ENCODE data around the gene ANKMY2. TPM values are rescaled to one million over a fixed set of nuclear protein-coding genes. Genes with fewer than 3 reads are reported as not detected.
"Not testable (repeated sequence)": the region's sequence is repeated elsewhere in the genome, so short reads cannot be mapped to it uniquely, and the experiment has no call there.

ANKMY2 gene
- 10 to 100 TPM in 5 of 6 donors, 1 to 10 TPM in 1; 7.6 to 19.8 (median 14.7) TPM for polyA plus RNA-seq (ENCODE audit: low read depth in 6 of 6)

- Mint-ChIP-seq H3K36me3 (peaks cover 0 to 3% of the 10 kb centered on the region in 2 donors), H3K27me3 (no peaks in the 10 kb centered on the region), H3K9me3 (no peaks in the 10 kb centered on the region), H3K4me3 (peak within 1 kb of the TSS; percentile 92 to 100 (median 100)), H3K4me1 (peaks cover 47 to 73% (median 50%) of the 10 kb centered on the region in 3 donors), H3K27ac (peak within 1 kb of the TSS; percentile 92 to 99 (median 98))
- ATAC-seq (ENCODE audit: low read depth in 2 of 2), result peak; percentile 86 to 87
- peak; percentile 92 for DNase-seq
These were observed at the start of gene ANKMY2, which contains the start of gene BZW2 for GRCh38 chr7:16645593-16646471. Gene ANKMY2, minus strand, starts transcription at chr7:16645754. Its CDS starts 181 bp downstream, at chr7:16645573. Gene BZW2, plus strand, starts transcription at chr7:16646181. Its CDS starts 19,263 bp downstream, at chr7:16665444.

- DNase-seq, result no peak
- H3K27me3 Mint-ChIP-seq, result no peaks in the 10 kb centered on the region
- H3K4me1 Mint-ChIP-seq, result no peaks in the 10 kb centered on the region
- H3K27ac Mint-ChIP-seq, result no peak overlapping the region
- no peak overlapping the region for H3K4me3 Mint-ChIP-seq
- H3K36me3 Mint-ChIP-seq, result peaks cover 25 to 26% of the 10 kb centered on the region in 2 donors
- ATAC-seq (ENCODE audit: low read depth in 2 of 2), result no peak
- no peaks in the 10 kb centered on the region for H3K9me3 Mint-ChIP-seq
These were observed 49.3 kb upstream of the ANKMY2 start for GRCh38 chr7:16694806-16695205.

- no peaks in the 10 kb centered on the region for H3K27me3 Mint-ChIP-seq
- H3K9me3 Mint-ChIP-seq, result no peaks in the 10 kb centered on the region
- DNase-seq (no peak), ATAC-seq (ENCODE audit: low read depth in 2 of 2) (no peak)
- H3K36me3 Mint-ChIP-seq, result peaks cover 16 to 25% of the 10 kb centered on the region in 2 donors
- H3K4me1 Mint-ChIP-seq, result no peaks in the 10 kb centered on the region
- peak overlapping the region in 1 of 6 donors; percentile 36 for H3K27ac Mint-ChIP-seq
- H3K4me3 Mint-ChIP-seq, result no peak overlapping the region
These were observed 48.2 kb upstream of the ANKMY2 start for GRCh38 chr7:16693601-16694318.

- H3K9me3 Mint-ChIP-seq, result no peaks in the 10 kb centered on the region
- H3K36me3 Mint-ChIP-seq, result peaks cover 9 to 15% of the 10 kb centered on the region in 2 donors
- no peak for ATAC-seq (ENCODE audit: low read depth in 2 of 2)
- H3K4me3 Mint-ChIP-seq, result no peak overlapping the region
- H3K27ac Mint-ChIP-seq, result peak overlapping the region in 1 of 6 donors; percentile 61
- no peaks in the 10 kb centered on the region for H3K27me3 Mint-ChIP-seq
- no peaks in the 10 kb centered on the region for H3K4me1 Mint-ChIP-seq
- DNase-seq, result no peak
These were observed 45.7 kb upstream of the ANKMY2 start for GRCh38 chr7:16691241-16691640.

GRCh38 chr7:16688249-16688648 is 42.7 kb upstream of the ANKMY2 start:
- no peaks in the 10 kb centered on the region for H3K9me3 Mint-ChIP-seq
- no peaks in the 10 kb centered on the region for H3K27me3 Mint-ChIP-seq
- DNase-seq (no peak), ATAC-seq (ENCODE audit: low read depth in 2 of 2) (no peak)
- peak overlapping the region in 1 of 6 donors; percentile 48 for H3K27ac Mint-ChIP-seq
- peaks cover 14 to 16% of the 10 kb centered on the region in 2 donors for H3K36me3 Mint-ChIP-seq
- H3K4me1 Mint-ChIP-seq, result peaks cover 4 to 22% (median 8%) of the 10 kb centered on the region in 3 donors
- no peak overlapping the region for H3K4me3 Mint-ChIP-seq

GRCh38 chr7:16685535-16685934 is 40.0 kb upstream of the ANKMY2 start:
- Mint-ChIP-seq H3K27me3 (no peaks in the 10 kb centered on the region), H3K36me3 (peaks cover 18% of the 10 kb centered on the region in 2 donors), H3K27ac (peak overlapping the region in 5 of 6 donors; percentile 29 to 78 (median 64)), H3K9me3 (no peaks in the 10 kb centered on the region), H3K4me3 (peak overlapping the region in 3 of 8 donors; percentile 17 to 40 (median 22)), H3K4me1 (peaks cover 4 to 22% (median 8%) of the 10 kb centered on the region in 3 donors)
- ATAC-seq (ENCODE audit: low read depth in 2 of 2) (no peak), DNase-seq (no peak)

GRCh38 chr7:16684935-16685334 is 39.4 kb upstream of the ANKMY2 start:
- Mint-ChIP-seq H3K4me1 (peaks cover 4 to 22% (median 8%) of the 10 kb centered on the region in 3 donors), H3K27me3 (no peaks in the 10 kb centered on the region), H3K9me3 (no peaks in the 10 kb centered on the region), H3K27ac (peak overlapping the region in 2 of 6 donors; percentile 9 to 78), H3K36me3 (peaks cover 16 to 22% of the 10 kb centered on the region in 2 donors), H3K4me3 (peak overlapping the region in 3 of 8 donors; percentile 22 to 33 (median 33))
- DNase-seq (no peak), ATAC-seq (ENCODE audit: low read depth in 2 of 2) (no peak)

- H3K4me1 Mint-ChIP-seq; DNase-seq; H3K27me3 Mint-ChIP-seq; ATAC-seq (ENCODE audit: low read depth in 2 of 2); H3K9me3 Mint-ChIP-seq; H3K4me3 Mint-ChIP-seq: not testable (repeated sequence)
- H3K27ac Mint-ChIP-seq, result peak overlapping the region in 2 of 6 donors; percentile 47 to 69
- peaks cover 22 to 37% of the 10 kb centered on the region in 2 donors for H3K36me3 Mint-ChIP-seq
These were observed 33.4 kb upstream of the ANKMY2 start for GRCh38 chr7:16678645-16679566.

GRCh38 chr7:16677978-16678494 is 32.5 kb upstream of the ANKMY2 start:
- no peak for DNase-seq
- H3K27ac Mint-ChIP-seq, result no peak overlapping the region
- H3K27me3 Mint-ChIP-seq, result no peaks in the 10 kb centered on the region
- ATAC-seq (ENCODE audit: low read depth in 2 of 2), result no peak
- no peak overlapping the region for H3K4me3 Mint-ChIP-seq
- no peaks in the 10 kb centered on the region for H3K9me3 Mint-ChIP-seq
- H3K4me1 Mint-ChIP-seq, result no peaks in the 10 kb centered on the region
- peaks cover 22 to 32% of the 10 kb centered on the region in 2 donors for H3K36me3 Mint-ChIP-seq

- peaks cover 0 to 7% (median 0%) of the 10 kb centered on the region in 3 donors for H3K4me1 Mint-ChIP-seq
- no peak overlapping the region for H3K27ac Mint-ChIP-seq
- H3K9me3 Mint-ChIP-seq, result peaks cover 0 to 6% (median 0%) of the 10 kb centered on the region in 7 donors
- no peaks in the 10 kb centered on the region for H3K27me3 Mint-ChIP-seq
- no peak overlapping the region for H3K4me3 Mint-ChIP-seq
- ATAC-seq (ENCODE audit: low read depth in 2 of 2) (no peak), DNase-seq (no peak)
- peaks cover 36 to 43% of the 10 kb centered on the region in 2 donors for H3K36me3 Mint-ChIP-seq
These were observed 29.7 kb upstream of the ANKMY2 start for GRCh38 chr7:16675277-16675676.

- H3K4me3 Mint-ChIP-seq, result no peak overlapping the region
- DNase-seq (no peak), ATAC-seq (ENCODE audit: low read depth in 2 of 2) (no peak)
- peaks cover 0 to 7% (median 0%) of the 10 kb centered on the region in 3 donors for H3K4me1 Mint-ChIP-seq
- H3K9me3 Mint-ChIP-seq, result peaks cover 0 to 6% (median 0%) of the 10 kb centered on the region in 7 donors
- H3K36me3 Mint-ChIP-seq, result peaks cover 24 to 27% of the 10 kb centered on the region in 2 donors
- no peak overlapping the region for H3K27ac Mint-ChIP-seq
- H3K27me3 Mint-ChIP-seq, result no peaks in the 10 kb centered on the region
These were observed 26.3 kb upstream of the ANKMY2 start for GRCh38 chr7:16671811-16672210.

- Mint-ChIP-seq H3K4me3 (no peak overlapping the region), H3K27me3 (no peaks in the 10 kb centered on the region), H3K27ac (peak overlapping the region in 1 of 6 donors; percentile 8), H3K9me3 (peaks cover 0 to 6% (median 0%) of the 10 kb centered on the region in 7 donors), H3K4me1 (peaks cover 0 to 7% (median 0%) of the 10 kb centered on the region in 3 donors), H3K36me3 (peaks cover 21 to 27% of the 10 kb centered on the region in 2 donors)
- no peak for DNase-seq
- ATAC-seq (ENCODE audit: low read depth in 2 of 2), result no peak
These were observed 25.3 kb upstream of the ANKMY2 start for GRCh38 chr7:16670731-16671344.

Data from naive B cell (primary cell).